PFSK-1 (cell line): ENCODE measurements around the gene JPH3.

Experiments used
- FOXP2 ChIP-seq: optimal IDR thresholded peaks from 2 replicates; pipeline ENCODE3; 2011; ENCODE audit warnings: borderline replicate concordance, control low read depth, inconsistent platforms; ENCODE audit not compliant: insufficient read depth; ENCODE audit errors: extremely low read length, extremely low read depth
- POLR2AphosphoS5 ChIP-seq: IDR thresholded peaks from 2 replicates; pipeline ENCODE4 v1.6.1; 2012; ENCODE audit warnings: low read depth, mild to moderate bottlenecking, control low read depth, low read length, moderate library complexity
- SIN3A ChIP-seq: IDR thresholded peaks from 2 replicates; pipeline ENCODE4 v1.6.1; 2012; ENCODE audit warnings: mild to moderate bottlenecking, low read length, moderate library complexity, borderline replicate concordance; ENCODE audit not compliant: insufficient read depth
- TAF1 ChIP-seq: IDR thresholded peaks from 2 replicates; pipeline ENCODE4 v1.6.1; 2012; ENCODE audit warnings: low read length, control low read depth, borderline replicate concordance; ENCODE audit not compliant: insufficient read depth
- TF ChIP-seq, protein P1 (sequence below), 2 experiments: IDR thresholded peaks; 2 replicates each; pipeline versions ENCODE4 v1.6.1 to v1.8.0; 2011 to 2012; ENCODE audit warnings: low read depth in 2 of 2, low read length in 2 of 2, control low read depth in 1 of 2, inconsistent platforms in 1 of 2, mild to moderate bottlenecking in 1 of 2, moderate library complexity in 1 of 2; ENCODE audit not compliant: insufficient read depth in 1 of 2

Gene JPH3

DNA sequence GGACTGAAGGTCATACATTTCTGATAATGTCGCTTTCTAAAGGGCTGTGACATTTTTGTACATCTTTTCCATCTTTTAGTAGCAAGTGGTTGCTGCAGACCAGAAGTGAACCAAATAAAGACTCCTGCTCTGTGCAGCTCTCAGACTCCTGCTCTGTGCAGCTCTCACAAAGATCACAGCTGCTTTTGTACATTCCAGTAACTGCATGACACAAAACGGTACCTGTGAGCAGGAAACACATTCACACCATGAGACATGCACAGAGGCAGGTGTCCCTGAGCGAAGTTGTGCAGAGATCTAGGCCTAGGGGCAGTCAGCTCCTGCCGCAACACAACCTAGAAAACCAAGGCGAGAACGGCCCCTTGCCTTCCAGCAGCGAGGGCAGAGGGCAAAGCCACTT is 95.9 kb downstream of the JPH3 start:
- TF ChIP-seq TAF1 (no peak), FOXP2 (no peak), SIN3A (no peak), POLR2AphosphoS5 (no peak)
- TF ChIP-seq, protein P1, sequence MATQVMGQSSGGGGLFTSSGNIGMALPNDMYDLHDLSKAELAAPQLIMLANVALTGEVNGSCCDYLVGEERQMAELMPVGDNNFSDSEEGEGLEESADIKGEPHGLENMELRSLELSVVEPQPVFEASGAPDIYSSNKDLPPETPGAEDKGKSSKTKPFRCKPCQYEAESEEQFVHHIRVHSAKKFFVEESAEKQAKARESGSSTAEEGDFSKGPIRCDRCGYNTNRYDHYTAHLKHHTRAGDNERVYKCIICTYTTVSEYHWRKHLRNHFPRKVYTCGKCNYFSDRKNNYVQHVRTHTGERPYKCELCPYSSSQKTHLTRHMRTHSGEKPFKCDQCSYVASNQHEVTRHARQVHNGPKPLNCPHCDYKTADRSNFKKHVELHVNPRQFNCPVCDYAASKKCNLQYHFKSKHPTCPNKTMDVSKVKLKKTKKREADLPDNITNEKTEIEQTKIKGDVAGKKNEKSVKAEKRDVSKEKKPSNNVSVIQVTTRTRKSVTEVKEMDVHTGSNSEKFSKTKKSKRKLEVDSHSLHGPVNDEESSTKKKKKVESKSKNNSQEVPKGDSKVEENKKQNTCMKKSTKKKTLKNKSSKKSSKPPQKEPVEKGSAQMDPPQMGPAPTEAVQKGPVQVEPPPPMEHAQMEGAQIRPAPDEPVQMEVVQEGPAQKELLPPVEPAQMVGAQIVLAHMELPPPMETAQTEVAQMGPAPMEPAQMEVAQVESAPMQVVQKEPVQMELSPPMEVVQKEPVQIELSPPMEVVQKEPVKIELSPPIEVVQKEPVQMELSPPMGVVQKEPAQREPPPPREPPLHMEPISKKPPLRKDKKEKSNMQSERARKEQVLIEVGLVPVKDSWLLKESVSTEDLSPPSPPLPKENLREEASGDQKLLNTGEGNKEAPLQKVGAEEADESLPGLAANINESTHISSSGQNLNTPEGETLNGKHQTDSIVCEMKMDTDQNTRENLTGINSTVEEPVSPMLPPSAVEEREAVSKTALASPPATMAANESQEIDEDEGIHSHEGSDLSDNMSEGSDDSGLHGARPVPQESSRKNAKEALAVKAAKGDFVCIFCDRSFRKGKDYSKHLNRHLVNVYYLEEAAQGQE (IDR thresholded peaks at IDR 0.05; ENCODE audit: insufficient read depth in 1 of 2, low read depth in 2 of 2, low read length in 2 of 2) = no peak

DNA sequence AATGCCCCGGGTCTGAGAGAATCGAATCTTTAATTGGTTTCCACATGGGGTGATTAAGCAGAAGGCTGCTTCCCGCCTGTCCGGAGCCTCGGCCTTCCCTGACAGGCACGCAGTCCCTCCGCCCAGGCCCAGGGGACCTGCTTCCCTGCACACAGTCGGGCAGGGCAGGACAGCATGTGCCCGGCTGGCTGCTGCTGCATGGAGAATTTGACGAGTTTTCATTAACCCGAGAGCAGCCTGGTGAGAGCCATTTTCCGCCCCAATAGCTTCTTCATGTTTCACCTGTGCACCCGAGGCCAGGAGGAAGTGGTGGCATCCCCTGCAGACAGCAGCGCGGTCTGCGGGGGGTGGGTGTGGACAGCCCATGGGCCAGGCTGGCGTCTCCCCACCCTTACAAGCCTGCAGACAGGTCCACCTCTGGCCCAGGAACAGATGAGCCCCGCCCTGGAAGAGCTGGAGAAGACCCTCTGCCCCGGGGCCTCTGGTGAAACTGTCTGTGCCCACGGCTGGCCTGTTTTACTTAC is 96.4 kb downstream of the JPH3 start:
- no peak for TF ChIP-seq FOXP2
- TF ChIP-seq TAF1 = no peak
- no peak for TF ChIP-seq SIN3A
- TF ChIP-seq POLR2AphosphoS5 = no peak
- TF ChIP-seq, protein P1 (IDR thresholded peaks at IDR 0.05; ENCODE audit: insufficient read depth in 1 of 2, low read depth in 2 of 2, low read length in 2 of 2) = no peak

DNA sequence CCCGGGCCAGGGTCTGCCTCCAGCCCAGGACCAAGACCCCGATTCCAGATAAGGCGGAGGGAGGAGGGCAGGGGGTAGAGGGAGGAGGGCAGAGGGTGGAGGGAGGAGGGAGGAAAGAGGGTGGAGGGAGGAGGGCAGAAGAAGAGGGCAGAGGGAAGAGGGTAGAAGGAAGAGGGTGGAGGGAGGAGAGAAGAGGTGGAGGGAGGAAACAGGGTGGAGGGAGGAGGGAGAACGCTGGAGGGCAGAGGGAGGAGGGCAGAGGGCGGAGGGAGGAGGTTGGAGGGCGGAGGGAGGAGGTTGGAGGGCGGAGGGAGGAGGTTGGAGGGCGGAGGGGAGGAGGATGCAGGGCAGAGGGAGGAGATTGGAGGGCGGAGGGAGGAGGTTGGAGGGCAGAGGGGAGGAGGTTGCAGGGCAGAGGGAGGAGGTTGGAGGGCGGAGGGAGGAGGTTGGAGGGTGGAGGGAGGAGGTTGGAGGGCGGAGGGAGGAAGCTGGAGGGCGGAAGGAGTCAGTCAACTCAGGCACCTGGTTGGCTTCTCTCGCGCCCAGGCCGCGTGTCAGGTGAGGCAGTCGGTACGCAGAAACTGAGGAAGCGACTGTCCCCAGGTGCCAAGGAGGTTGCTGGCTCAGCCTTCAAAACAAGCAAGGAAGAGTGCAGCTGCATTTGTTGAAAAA is 98.2 kb downstream of the JPH3 start:
- TF ChIP-seq POLR2AphosphoS5 = no peak
- no peak for TF ChIP-seq TAF1
- TF ChIP-seq SIN3A = no peak
- TF ChIP-seq, protein P1 (IDR thresholded peaks at IDR 0.05; ENCODE audit: insufficient read depth in 1 of 2, low read depth in 2 of 2, low read length in 2 of 2) = no peak
- no peak for TF ChIP-seq FOXP2

DNA sequence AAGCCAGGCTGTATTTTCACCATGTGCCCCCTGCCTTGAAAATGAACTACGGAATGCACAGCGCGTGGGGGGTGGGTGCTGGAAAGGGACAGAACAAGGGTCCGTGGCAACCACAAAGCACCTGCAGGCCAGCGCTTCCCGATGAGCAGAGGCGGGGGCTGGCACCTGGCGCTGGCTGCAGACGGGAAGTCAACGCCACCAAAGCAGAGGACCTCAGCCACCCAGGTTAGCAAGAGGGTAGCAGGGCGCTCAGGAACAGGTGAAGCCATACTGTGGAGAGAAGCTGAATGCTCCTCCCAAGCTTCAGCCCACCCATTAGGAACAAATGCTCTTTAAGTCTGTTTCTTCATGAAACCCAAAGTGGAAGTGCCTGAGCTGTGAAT is 98.8 kb downstream of the JPH3 start:
- TF ChIP-seq TAF1 (no peak), SIN3A (no peak), POLR2AphosphoS5 (no peak), FOXP2 (no peak)
- TF ChIP-seq, protein P1 (IDR thresholded peaks at IDR 0.05; ENCODE audit: insufficient read depth in 1 of 2, low read depth in 2 of 2, low read length in 2 of 2) = no peak
